GM10266 (cell line): ENCODE results near the gene HIPK2.

Source experiments
- DNase-seq: peaks from one replicate; pipeline ENCODE4 v3.0.0; 2012; ENCODE audit errors: extremely low spot score
- TF ChIP-seq, protein P1 (sequence below): IDR thresholded peaks from 2 replicates; pipeline ENCODE4 v1.5.1; 2012; ENCODE audit warnings: mild to moderate bottlenecking, low read depth; ENCODE audit not compliant: control insufficient read depth, insufficient read depth; ENCODE audit errors: missing control alignments

HIPK2 gene

DNA sequence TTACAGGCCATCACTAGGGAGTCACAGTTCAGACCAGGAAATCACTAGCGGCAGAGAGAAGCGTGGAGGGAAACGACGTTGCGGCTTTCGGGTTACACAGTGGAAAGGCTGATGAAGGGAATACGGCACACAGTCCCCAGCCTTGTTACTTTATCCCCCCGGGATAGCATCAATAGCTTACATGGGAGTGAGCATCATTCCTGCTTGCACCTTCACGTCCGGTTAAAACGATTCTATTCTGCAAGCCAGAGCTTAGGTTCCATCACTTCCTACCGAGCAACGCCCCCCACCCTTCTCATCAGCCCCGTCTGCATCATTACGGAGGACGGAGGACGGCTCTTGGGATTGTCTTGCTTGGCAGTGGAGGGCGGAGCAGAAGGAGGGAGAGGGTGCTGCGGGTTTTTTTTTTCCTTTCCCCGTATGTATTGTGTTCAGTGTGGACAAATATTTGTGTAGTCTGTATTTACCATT lies 129.4 kb downstream of the HIPK2 start:
- TF ChIP-seq, protein P1, sequence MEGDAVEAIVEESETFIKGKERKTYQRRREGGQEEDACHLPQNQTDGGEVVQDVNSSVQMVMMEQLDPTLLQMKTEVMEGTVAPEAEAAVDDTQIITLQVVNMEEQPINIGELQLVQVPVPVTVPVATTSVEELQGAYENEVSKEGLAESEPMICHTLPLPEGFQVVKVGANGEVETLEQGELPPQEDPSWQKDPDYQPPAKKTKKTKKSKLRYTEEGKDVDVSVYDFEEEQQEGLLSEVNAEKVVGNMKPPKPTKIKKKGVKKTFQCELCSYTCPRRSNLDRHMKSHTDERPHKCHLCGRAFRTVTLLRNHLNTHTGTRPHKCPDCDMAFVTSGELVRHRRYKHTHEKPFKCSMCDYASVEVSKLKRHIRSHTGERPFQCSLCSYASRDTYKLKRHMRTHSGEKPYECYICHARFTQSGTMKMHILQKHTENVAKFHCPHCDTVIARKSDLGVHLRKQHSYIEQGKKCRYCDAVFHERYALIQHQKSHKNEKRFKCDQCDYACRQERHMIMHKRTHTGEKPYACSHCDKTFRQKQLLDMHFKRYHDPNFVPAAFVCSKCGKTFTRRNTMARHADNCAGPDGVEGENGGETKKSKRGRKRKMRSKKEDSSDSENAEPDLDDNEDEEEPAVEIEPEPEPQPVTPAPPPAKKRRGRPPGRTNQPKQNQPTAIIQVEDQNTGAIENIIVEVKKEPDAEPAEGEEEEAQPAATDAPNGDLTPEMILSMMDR, result no peak
- DNase-seq, result no peak

DNA sequence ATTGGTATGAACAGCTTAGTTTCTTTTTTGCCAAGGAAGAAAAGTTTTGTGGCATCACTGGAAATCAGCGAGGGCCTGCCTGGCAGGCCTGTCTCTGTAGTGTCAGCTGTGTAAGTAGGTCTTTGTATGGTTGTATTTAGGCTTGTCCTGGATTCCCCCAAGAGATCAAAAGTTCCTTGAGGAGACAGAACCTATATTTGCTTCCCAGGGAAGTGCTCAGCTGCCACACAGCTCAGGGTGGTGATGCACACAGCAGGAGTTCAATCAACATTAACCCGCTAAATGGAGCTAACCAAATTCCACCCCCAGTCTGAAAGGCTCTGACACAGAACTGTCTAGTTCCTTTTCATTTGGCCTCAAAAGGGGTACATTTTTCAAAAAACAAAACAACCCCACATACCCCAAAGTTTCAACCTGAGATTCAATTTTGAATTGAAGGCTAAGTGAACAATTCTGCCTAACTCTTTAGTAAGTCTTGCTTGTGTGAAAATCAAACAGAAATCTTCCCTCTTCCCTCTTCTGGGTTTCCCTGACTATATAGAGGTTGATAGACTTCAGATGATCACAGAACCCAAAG lies 129.9 kb downstream of the HIPK2 start:
- DNase-seq, result no peak
- TF ChIP-seq, protein P1, result no peak

DNA sequence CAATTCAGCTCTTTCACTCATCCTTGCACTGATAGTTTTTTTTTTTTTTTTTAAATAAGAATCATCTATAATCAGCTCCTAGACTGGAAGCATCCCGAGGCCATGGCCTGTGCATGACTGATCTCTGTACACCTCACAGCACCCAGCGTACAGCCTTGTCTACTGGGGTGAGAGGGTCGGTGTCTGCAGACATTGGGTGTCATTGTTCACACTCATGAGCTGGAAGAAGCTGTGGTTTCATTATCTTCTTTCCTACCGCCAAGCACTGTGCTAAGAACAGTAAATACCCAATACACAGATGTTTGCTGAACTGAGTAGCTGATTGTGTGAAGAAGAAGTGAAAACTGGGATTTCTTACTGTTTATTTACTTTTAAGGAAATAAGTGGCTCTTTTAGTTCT lies 130.7 kb downstream of the HIPK2 start:
- peak; percentile 32 for DNase-seq
- TF ChIP-seq, protein P1, result no peak

DNA sequence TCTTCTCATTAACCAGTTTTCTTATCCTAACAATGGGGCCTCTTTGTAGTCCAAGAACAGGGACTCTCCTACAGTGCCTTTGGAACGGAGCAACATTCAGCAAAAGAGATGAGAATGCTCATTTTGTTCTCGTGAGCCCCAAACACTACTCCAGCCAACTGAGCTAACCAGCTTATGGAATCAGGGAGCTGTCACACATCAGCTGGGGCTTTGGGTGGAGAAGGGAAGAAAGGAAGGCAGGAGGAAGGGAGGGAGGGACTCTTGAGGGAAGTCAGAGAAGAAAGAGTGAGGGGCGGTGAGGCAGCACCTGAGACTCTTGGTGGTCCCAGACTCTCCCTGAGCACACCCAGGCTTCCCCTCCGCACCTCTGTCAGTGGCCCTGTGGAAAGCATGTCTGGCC lies 131.2 kb downstream of the HIPK2 start:
- TF ChIP-seq, protein P1, result no peak
- DNase-seq, result no peak

DNA sequence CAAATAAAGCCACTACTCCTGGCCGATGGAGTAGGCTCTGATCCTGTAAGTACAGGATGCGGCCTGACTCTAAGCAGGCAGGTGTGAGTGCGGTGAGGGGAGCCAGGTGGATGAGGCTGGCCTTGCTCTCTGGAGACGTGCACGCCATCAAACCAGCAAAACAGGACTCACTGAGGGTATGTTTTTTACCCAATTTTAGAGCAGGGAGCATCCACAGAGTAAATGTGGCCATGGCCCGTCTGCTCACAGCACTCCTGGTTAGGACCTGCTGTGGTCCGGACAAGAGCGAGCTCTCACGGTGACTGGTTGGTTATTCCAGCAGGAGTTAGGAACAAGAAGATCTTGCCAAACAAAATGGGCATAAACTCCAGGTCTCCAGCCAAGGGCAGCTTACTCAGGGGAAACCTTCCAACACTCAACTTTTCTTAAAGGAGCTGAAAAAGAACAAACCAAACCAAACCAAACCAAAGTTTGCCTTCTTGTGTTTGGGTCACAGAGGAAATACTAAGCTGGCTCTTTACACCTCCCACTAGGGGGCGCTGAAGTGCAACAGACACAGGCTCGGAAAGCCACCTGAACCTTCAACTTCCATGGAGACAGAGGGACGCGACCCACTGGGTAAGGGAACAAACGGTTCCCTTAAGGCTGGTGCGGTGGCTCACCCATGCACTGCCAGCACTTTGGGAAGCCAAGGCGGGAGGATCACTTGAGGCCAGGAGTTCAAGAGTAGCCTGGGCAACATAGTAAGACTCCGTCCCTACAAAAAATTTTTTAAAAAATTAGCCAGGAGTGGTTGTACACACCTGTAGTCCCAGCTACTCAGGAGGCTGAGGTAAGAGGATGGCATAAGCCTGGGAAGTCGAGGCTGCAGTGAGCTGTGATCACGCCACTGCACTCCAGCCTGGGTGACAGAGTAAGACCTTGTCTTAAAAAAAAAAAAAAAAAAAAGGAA lies 131.9 kb downstream of the HIPK2 start:
- TF ChIP-seq, protein P1, result peak; percentile 85
- DNase-seq, result peak; percentile 61

DNA sequence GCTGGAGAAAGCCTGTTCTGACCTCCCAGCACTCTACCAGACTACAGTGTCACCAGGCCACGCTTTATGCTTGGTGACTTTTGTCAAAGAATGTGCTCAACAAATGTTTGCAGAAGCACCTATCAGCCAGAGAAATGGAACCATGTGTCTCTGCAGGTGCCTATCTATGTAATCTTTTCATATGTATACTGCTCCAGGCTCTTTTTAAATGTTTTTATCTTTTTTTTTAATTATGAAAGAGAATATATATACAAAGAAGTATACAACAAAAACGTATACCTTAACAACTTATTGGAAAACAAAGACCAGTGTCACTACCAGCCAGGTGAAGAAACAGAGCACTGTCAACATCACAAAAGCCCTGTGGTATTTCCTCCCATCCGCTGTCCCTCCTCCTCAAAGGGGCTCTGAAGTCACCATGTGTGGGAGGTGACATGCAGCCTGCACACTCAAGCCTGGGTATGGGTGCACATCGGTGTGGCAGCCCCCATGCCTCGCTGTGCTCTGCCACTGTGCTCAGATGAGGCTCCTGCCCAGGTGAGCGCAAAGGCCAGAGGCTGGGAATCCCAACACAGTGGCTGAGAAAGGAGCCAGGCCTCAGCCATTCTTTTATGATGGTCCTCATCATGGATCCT lies 133.7 kb downstream of the HIPK2 start:
- no peak for DNase-seq
- TF ChIP-seq, protein P1, result no peak

DNA sequence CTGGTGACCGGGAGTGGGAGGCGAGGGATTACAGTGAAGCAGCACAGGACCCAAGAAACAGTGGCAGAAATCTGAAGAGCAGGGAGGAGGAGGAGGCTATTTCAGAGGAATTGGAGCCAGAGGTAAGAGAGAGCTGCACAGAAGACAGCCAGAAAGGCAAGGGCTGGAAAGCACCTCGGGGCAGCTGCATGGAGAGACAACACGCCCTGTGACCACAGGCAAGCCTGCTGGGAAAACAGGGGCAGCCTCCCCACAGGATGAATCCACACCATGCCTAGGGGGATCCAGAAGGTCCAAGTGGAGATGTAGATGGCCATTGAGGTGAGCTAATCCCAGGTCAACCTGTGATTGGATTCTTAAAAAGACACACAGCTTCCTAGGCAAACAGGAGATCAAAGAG lies 135.5 kb downstream of the HIPK2 start:
- TF ChIP-seq, protein P1, result no peak
- DNase-seq, result no peak
